Stimulated activated CD8-positive, alpha-beta memory T cell treated with anti-CD3 and anti-CD28 coated beads, Interleukin-12 subunit alpha, Interleukin-12 subunit beta, amount 100 ng/mL, for 1 hour (primary cell): ENCODE results near the gene RELT.

Experiments
- DNase-seq: peaks from one replicate; pipeline ENCODE4 v3.0.0-alpha.2; 2020; ENCODE audit warnings: low read depth

RELT gene

GRCh38 chr11:73376803-73377629 lies 817 bp downstream of the RELT start:
- peak; percentile 36 for DNase-seq

GRCh38 chr11:73379189-73379880 lies 3.1 kb downstream of the RELT start:
- DNase-seq = no peak

- DNase-seq = no peak
Measured at GRCh38 chr11:73380331-73380730, 4.1 kb downstream of the RELT start.

- no peak for DNase-seq
Measured at GRCh38 chr11:73380897-73381410, 4.8 kb downstream of the RELT start.

GRCh38 chr11:73381589-73381988 lies 5.4 kb downstream of the RELT start:
- no peak for DNase-seq

GRCh38 chr11:73382183-73382582 lies 6.0 kb downstream of the RELT start:
- no peak for DNase-seq

GRCh38 chr11:73382747-73383146 lies 6.5 kb downstream of the RELT start:
- DNase-seq = no peak

GRCh38 chr11:73383249-73384124 lies 7.3 kb downstream of the RELT start:
- DNase-seq = no peak

GRCh38 chr11:73384125-73384441 lies 7.9 kb downstream of the RELT start:
- no peak for DNase-seq

- no peak for DNase-seq
Measured at GRCh38 chr11:73384531-73384871, 8.3 kb downstream of the RELT start.

- no peak for DNase-seq
Measured at GRCh38 chr11:73384872-73385689, 8.9 kb downstream of the RELT start.

- no peak for DNase-seq
Measured at GRCh38 chr11:73386016-73386415, 9.8 kb downstream of the RELT start.

- no peak for DNase-seq
Measured at GRCh38 chr11:73386546-73386945, 10.3 kb downstream of the RELT start.

GRCh38 chr11:73387594-73388264 lies 11.5 kb downstream of the RELT start:
- no peak for DNase-seq

GRCh38 chr11:73388265-73389133 lies 12.3 kb downstream of the RELT start:
- no peak for DNase-seq

GRCh38 chr11:73389134-73389525 lies 12.9 kb downstream of the RELT start:
- DNase-seq = no peak

GRCh38 chr11:73389916-73390315 lies 13.7 kb downstream of the RELT start:
- no peak for DNase-seq

- DNase-seq = no peak
Measured at GRCh38 chr11:73390601-73391565, 14.7 kb downstream of the RELT start.

GRCh38 chr11:73391665-73392064 lies 15.5 kb downstream of the RELT start:
- DNase-seq = no peak
